Neural progenitor cell (in vitro differentiated cells): ENCODE results near the gene CCDC90B. TPM values are rescaled to one million over a fixed set of nuclear protein-coding genes. Genes with fewer than 3 reads are reported as not detected.

Experiments
- DNase-seq: peaks from one replicate; pipeline ENCODE4 v3.0.0-alpha.2; 2016; ENCODE audit warnings: low spot score
- H2AFZ ChIP-seq: fragments of 200-600 bp; sonication (generic); replicated peaks from 2 replicates; pipeline ENCODE4 v1.6.1; 2016; ENCODE audit warnings: antibody characterized with exemption
- H3F3A ChIP-seq: fragments of 200-600 bp; sonication (generic); 2 replicates; pipeline ENCODE4 v1.6.1; 2016; ENCODE audit warnings: antibody characterized with exemption, low read depth
- H3K27ac ChIP-seq: fragments of 200-600 bp; sonication (generic); 2 replicates; pipeline ENCODE4 v1.5.1; 2016; ENCODE audit warnings: mild to moderate bottlenecking
- H3K27me3 ChIP-seq: fragments of 200-600 bp; sonication (generic); 2 replicates; pipeline ENCODE4 v1.6.1; 2016; ENCODE audit warnings: mild to moderate bottlenecking, moderate library complexity
- H3K36me3 ChIP-seq: fragments of 200-600 bp; sonication (generic); 2 replicates; pipeline ENCODE4 v1.5.1; 2016
- H3K4me1 ChIP-seq: fragments of 200-600 bp; sonication (generic); 2 replicates; pipeline ENCODE4 v1.6.1; 2016; ENCODE audit warnings: mixed run types
- H3K4me2 ChIP-seq: fragments of 200-600 bp; sonication (generic); 2 replicates; pipeline ENCODE4 v1.6.1; 2016
- H3K4me3 ChIP-seq: fragments of 200-600 bp; sonication (generic); 2 replicates; pipeline ENCODE4 v1.5.1; 2016
- H3K79me2 ChIP-seq: fragments of 200-600 bp; sonication (generic); 2 replicates; pipeline ENCODE4 v1.6.1; 2016; ENCODE audit warnings: low read depth
- H3K9ac ChIP-seq: fragments of 200-600 bp; sonication (generic); 2 replicates; pipeline ENCODE4 v1.6.1; 2016
- H3K9me3 ChIP-seq: fragments of 200-600 bp; sonication (generic); 2 replicates; pipeline ENCODE4 v1.5.1; 2016; ENCODE audit warnings: low read depth
- H4K20me1 ChIP-seq: fragments of 200-600 bp; sonication (generic); 2 replicates; pipeline ENCODE4 v1.6.1; 2016; ENCODE audit warnings: low read depth
- H3K27ac Mint-ChIP-seq: 3 replicates; pipeline ENCODE4 v1.8.0; 2021; ENCODE audit warnings: mixed read lengths
- H3K27me3 Mint-ChIP-seq: 2 replicates; pipeline ENCODE4 v1.8.0; 2022; ENCODE audit warnings: low read depth, mild to moderate bottlenecking, inconsistent platforms, moderate library complexity, mixed read lengths; ENCODE audit not compliant: insufficient read depth
- H3K36me3 Mint-ChIP-seq: 3 replicates; pipeline ENCODE4 v1.8.0; 2021; ENCODE audit warnings: mixed read lengths
- H3K4me1 Mint-ChIP-seq: 3 replicates; pipeline ENCODE4 v1.8.0; 2021; ENCODE audit warnings: mixed read lengths
- H3K4me3 Mint-ChIP-seq: 3 replicates; pipeline ENCODE4 v1.8.0; 2021; ENCODE audit warnings: mild to moderate bottlenecking, moderate library complexity, mixed read lengths
- H3K9me3 Mint-ChIP-seq: 3 replicates; pipeline ENCODE4 v1.8.0; 2020; ENCODE audit warnings: mixed read lengths
- EZH2 ChIP-seq: fragments of 200-600 bp; sonication (generic); IDR thresholded peaks from 2 replicates; pipeline ENCODE4 v1.6.1; 2017; ENCODE audit warnings: antibody characterized with exemption, mild to moderate bottlenecking, moderate library complexity
- EZH2phosphoT487 ChIP-seq: fragments of 200-600 bp; sonication (generic); IDR thresholded peaks from 2 replicates; pipeline ENCODE4 v1.6.1; 2017; ENCODE audit warnings: antibody characterized with exemption
- total RNA-seq: library from RNA; depleted of rRNA; stranded (reverse); fragments of >200 nt; gene quantifications from 2 replicates; pipeline ENCODE4 v1.2.3, GENCODE V29; 2015; ENCODE audit warnings: low replicate concordance
- TF ChIP-seq, protein P1 (sequence below): fragments of 200-600 bp; sonication (generic); IDR thresholded peaks from 2 replicates; pipeline ENCODE4 v1.5.1; 2017; ENCODE audit warnings: antibody characterized with exemption, mild to moderate bottlenecking

The CCDC90B gene
- total RNA-seq, 1 donor from 2014 or later, result 91.5 TPM

DNA sequence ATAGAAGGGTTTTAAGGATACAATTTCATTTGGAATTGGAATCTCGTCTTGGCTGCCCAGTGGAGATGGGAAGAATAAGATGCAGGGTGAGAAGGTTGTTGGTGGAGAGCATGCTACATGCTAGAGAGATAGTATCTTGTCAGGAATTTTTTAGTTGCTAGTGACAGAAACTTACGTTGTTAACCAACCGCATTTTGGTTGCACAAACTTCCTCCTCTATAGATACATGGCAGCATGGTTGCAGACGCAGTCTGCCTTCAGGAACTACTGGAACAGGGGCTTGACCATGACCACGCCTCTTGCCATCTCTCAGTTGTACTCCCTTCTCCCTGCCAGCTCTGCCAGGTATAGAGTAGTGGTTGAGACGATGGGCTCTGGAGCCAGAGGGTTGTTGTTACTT, 13.5 kb upstream of the CCDC90B start:
- no peaks in the 10 kb centered on the region for H3K4me1 ChIP-seq
- no peaks in the 10 kb centered on the region for H3K9me3 Mint-ChIP-seq
- H3K27ac ChIP-seq, result no peak overlapping the region
- no peaks in the 10 kb centered on the region for H3K36me3 Mint-ChIP-seq
- no peaks in the 10 kb centered on the region for H3K9me3 ChIP-seq
- H3K79me2 ChIP-seq, result no peaks in the 10 kb centered on the region
- TF ChIP-seq, protein P1, sequence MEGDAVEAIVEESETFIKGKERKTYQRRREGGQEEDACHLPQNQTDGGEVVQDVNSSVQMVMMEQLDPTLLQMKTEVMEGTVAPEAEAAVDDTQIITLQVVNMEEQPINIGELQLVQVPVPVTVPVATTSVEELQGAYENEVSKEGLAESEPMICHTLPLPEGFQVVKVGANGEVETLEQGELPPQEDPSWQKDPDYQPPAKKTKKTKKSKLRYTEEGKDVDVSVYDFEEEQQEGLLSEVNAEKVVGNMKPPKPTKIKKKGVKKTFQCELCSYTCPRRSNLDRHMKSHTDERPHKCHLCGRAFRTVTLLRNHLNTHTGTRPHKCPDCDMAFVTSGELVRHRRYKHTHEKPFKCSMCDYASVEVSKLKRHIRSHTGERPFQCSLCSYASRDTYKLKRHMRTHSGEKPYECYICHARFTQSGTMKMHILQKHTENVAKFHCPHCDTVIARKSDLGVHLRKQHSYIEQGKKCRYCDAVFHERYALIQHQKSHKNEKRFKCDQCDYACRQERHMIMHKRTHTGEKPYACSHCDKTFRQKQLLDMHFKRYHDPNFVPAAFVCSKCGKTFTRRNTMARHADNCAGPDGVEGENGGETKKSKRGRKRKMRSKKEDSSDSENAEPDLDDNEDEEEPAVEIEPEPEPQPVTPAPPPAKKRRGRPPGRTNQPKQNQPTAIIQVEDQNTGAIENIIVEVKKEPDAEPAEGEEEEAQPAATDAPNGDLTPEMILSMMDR, result no peak
- TF ChIP-seq EZH2 (no peak), EZH2phosphoT487 (no peak)
- H3F3A ChIP-seq, result no peaks in the 10 kb centered on the region
- no peak overlapping the region for H3K4me3 Mint-ChIP-seq
- no peak overlapping the region for H3K27ac Mint-ChIP-seq
- peaks cover 2% of the 10 kb centered on the region for H3K27me3 Mint-ChIP-seq
- H3K36me3 ChIP-seq, result no peaks in the 10 kb centered on the region
- H3K27me3 ChIP-seq, result no peaks in the 10 kb centered on the region
- H3K4me3 ChIP-seq, result no peak overlapping the region
- H3K9ac ChIP-seq, result no peak overlapping the region
- H3K4me2 ChIP-seq, result no peak overlapping the region
- no peak overlapping the region for H2AFZ ChIP-seq
- no peaks in the 10 kb centered on the region for H4K20me1 ChIP-seq
- no peaks in the 10 kb centered on the region for H3K4me1 Mint-ChIP-seq
- DNase-seq, result no peak

DNA sequence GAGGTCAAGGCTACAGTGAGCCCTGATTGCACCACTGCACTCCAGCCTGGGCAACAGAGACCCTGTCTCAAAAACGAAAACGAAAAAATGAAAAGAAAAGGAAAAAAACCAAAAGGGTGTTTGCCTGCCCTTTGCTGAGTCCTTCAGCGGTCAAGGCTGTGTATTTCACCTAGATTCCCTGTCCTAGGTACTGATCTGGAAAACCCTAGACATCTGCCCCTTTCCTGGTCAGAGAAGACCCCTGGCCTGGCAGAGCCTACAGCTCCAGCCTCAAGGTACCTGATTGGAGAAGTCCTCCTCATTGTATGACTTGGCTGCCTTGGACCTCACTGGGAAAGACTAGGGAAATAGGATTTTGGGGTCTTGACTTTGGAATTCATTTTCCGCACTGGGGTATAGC, 8.0 kb upstream of the CCDC90B start:
- Histone ChIP-seq H3K79me2 (no peaks in the 10 kb centered on the region), H3K9me3 (no peaks in the 10 kb centered on the region), H3K4me1 (no peaks in the 10 kb centered on the region), H4K20me1 (no peaks in the 10 kb centered on the region), H3K4me3 (no peak overlapping the region), H2AFZ (no peak overlapping the region), H3K27me3 (no peaks in the 10 kb centered on the region), H3K4me2 (no peak overlapping the region), H3K9ac (no peak overlapping the region), H3F3A (no peaks in the 10 kb centered on the region), H3K27ac (no peak overlapping the region), H3K36me3 (no peaks in the 10 kb centered on the region)
- Mint-ChIP-seq H3K9me3 (no peaks in the 10 kb centered on the region), H3K4me3 (no peak overlapping the region), H3K27me3 (peaks cover 4% of the 10 kb centered on the region), H3K4me1 (peaks cover 10% of the 10 kb centered on the region), H3K36me3 (no peaks in the 10 kb centered on the region), H3K27ac (no peak overlapping the region)
- DNase-seq, result no peak
- TF ChIP-seq EZH2phosphoT487, result no peak
- TF ChIP-seq, protein P1, result no peak
- no peak for TF ChIP-seq EZH2

DNA sequence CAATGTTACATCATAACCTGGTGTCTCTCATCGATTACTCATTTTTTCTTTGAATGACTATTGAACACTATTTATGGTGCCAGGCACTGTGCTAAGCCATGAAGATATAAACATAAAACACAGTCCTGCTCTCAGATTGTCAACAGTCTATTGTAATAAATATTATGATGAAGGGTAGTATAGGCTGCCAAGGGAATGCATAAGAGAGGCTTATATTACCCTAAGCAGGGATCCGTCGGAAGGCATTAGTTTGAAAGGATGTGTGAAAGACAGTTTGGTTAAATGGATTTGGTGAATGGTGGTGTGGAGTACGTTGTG, 7.2 kb upstream of the CCDC90B start:
- Histone ChIP-seq H2AFZ (no peak overlapping the region), H3K79me2 (no peaks in the 10 kb centered on the region), H3F3A (no peaks in the 10 kb centered on the region), H3K9me3 (no peaks in the 10 kb centered on the region), H3K36me3 (no peaks in the 10 kb centered on the region), H3K9ac (no peak overlapping the region), H4K20me1 (no peaks in the 10 kb centered on the region), H3K4me2 (no peak overlapping the region), H3K4me3 (no peak overlapping the region), H3K27ac (no peak overlapping the region), H3K27me3 (no peaks in the 10 kb centered on the region), H3K4me1 (no peaks in the 10 kb centered on the region)
- H3K27me3 Mint-ChIP-seq, result peaks cover 4% of the 10 kb centered on the region
- H3K4me3 Mint-ChIP-seq, result no peak overlapping the region
- TF ChIP-seq EZH2 (no peak), EZH2phosphoT487 (no peak)
- TF ChIP-seq, protein P1, result no peak
- H3K4me1 Mint-ChIP-seq, result peaks cover 10% of the 10 kb centered on the region
- H3K9me3 Mint-ChIP-seq, result no peaks in the 10 kb centered on the region
- no peak for DNase-seq
- H3K36me3 Mint-ChIP-seq, result no peaks in the 10 kb centered on the region
- H3K27ac Mint-ChIP-seq, result no peak overlapping the region
